HG03097 (cell line): Measurements from ENCODE around the gene GSTT2.
"Not testable (repeated sequence)": the region's sequence is repeated elsewhere in the genome, so short reads cannot be mapped to it uniquely, and the experiment has no call there.

Experiments used
- ATAC-seq: cut with Tn5 transposase; IDR thresholded peaks from one replicate; pipeline ENCODE4 v1.9.1; 2021; ENCODE audit not compliant: unreplicated experiment, low FRiP score

GSTT2 gene

GRCh38 chr22:23971927-23972326, 8.0 kb upstream of the GSTT2 start:
- ATAC-seq: not testable (repeated sequence)

- ATAC-seq: peak; percentile 80
These were observed 5.6 kb upstream of the GSTT2 start, which contains the start of gene DDT for GRCh38 chr22:23974345-23974744. Gene DDT (minus strand): TSS chr22:23974441. CDS start chr22:23974414, 27 bp downstream.

GRCh38 chr22:23974836-23975352, 5.0 kb upstream of the GSTT2 start:
- ATAC-seq: peak; percentile 16

- ATAC-seq: not testable (repeated sequence)
These were observed 2.6 kb upstream of the GSTT2 start for GRCh38 chr22:23977304-23977703.

GRCh38 chr22:23980567-23980966, 633 bp downstream of the GSTT2 start:
- ATAC-seq: not testable (repeated sequence)

GRCh38 chr22:23984430-23984829, 4.5 kb downstream of the GSTT2 start:
- no peak for ATAC-seq

- ATAC-seq: not testable (repeated sequence)
These were observed 6.2 kb downstream of the GSTT2 start for GRCh38 chr22:23986089-23986488.

- ATAC-seq: not testable (repeated sequence)
These were observed 6.7 kb downstream of the GSTT2 start for GRCh38 chr22:23986538-23987178.

- not testable (repeated sequence) for ATAC-seq
These were observed 9.8 kb downstream of the GSTT2 start for GRCh38 chr22:23989583-23990244.

- ATAC-seq: not testable (repeated sequence)
These were observed 13.1 kb downstream of the GSTT2 start for GRCh38 chr22:23993080-23993479.

GRCh38 chr22:23993581-23994177, 13.7 kb downstream of the GSTT2 start:
- not testable (repeated sequence) for ATAC-seq

- no peak for ATAC-seq
These were observed 17.2 kb downstream of the GSTT2 start for GRCh38 chr22:23997092-23997491.

- ATAC-seq: not testable (repeated sequence)
These were observed 19.8 kb downstream of the GSTT2 start for GRCh38 chr22:23999779-24000178.

- no peak for ATAC-seq
These were observed 21.4 kb downstream of the GSTT2 start for GRCh38 chr22:24001314-24001713.

GRCh38 chr22:24002272-24002671, 22.3 kb downstream of the GSTT2 start:
- no peak for ATAC-seq

GRCh38 chr22:24002851-24003250, 22.9 kb downstream of the GSTT2 start:
- ATAC-seq: no peak

GRCh38 chr22:24003887-24004286, 24.0 kb downstream of the GSTT2 start:
- no peak for ATAC-seq

GRCh38 chr22:24005201-24005600, 25.3 kb downstream of the GSTT2 start, which contains the start of gene GSTT4:
Gene GSTT4 (minus strand): TSS chr22:24005453. CDS start chr22:24005356, 97 bp downstream.
- no peak for ATAC-seq

- no peak for ATAC-seq
These were observed 26.4 kb downstream of the GSTT2 start for GRCh38 chr22:24006207-24006913.

- no peak for ATAC-seq
These were observed 26.9 kb downstream of the GSTT2 start for GRCh38 chr22:24006914-24007214.
